COR-L47 (cell line): ENCODE data around the gene TM4SF4.

Experiments
- DNase-seq: peaks from one replicate; lab custom pipeline; 2025; lab: John Stamatoyannopoulos, UW

TM4SF4 gene

GRCh38 chr3:149455366-149455765 lies 19.1 kb upstream of the TM4SF4 start:
- no peak for DNase-seq

- DNase-seq: no peak
Measured at GRCh38 chr3:149455989-149456388, 18.5 kb upstream of the TM4SF4 start.

GRCh38 chr3:149459491-149460059 lies 14.9 kb upstream of the TM4SF4 start:
- no peak for DNase-seq

- DNase-seq: no peak
Measured at GRCh38 chr3:149460117-149460516, 14.4 kb upstream of the TM4SF4 start.

- no peak for DNase-seq
Measured at GRCh38 chr3:149462051-149462450, 12.4 kb upstream of the TM4SF4 start.

- no peak for DNase-seq
Measured at GRCh38 chr3:149462581-149463011, 11.9 kb upstream of the TM4SF4 start.

GRCh38 chr3:149463921-149464320 lies 10.6 kb upstream of the TM4SF4 start:
- no peak for DNase-seq

- DNase-seq: no peak
Measured at GRCh38 chr3:149464542-149465328, 9.8 kb upstream of the TM4SF4 start.

- DNase-seq: no peak
Measured at GRCh38 chr3:149465351-149465883, 9.1 kb upstream of the TM4SF4 start.

- no peak for DNase-seq
Measured at GRCh38 chr3:149466192-149466591, 8.3 kb upstream of the TM4SF4 start.

GRCh38 chr3:149468504-149469212 lies 5.8 kb upstream of the TM4SF4 start:
- no peak for DNase-seq

- DNase-seq: no peak
Measured at GRCh38 chr3:149470381-149470780, 4.1 kb upstream of the TM4SF4 start.

- DNase-seq: no peak
Measured at GRCh38 chr3:149472030-149472797, 2.3 kb upstream of the TM4SF4 start.

GRCh38 chr3:149473357-149474249 lies 894 bp upstream of the TM4SF4 start:
- peak; percentile 20 for DNase-seq

GRCh38 chr3:149475451-149476060 lies 1.1 kb downstream of the TM4SF4 start:
- no peak for DNase-seq

- DNase-seq: no peak
Measured at GRCh38 chr3:149476225-149476624, 1.7 kb downstream of the TM4SF4 start.

- DNase-seq: no peak
Measured at GRCh38 chr3:149479621-149480325, 5.3 kb downstream of the TM4SF4 start.

- DNase-seq: peak; percentile 78
Measured at GRCh38 chr3:149480326-149481017, 6.0 kb downstream of the TM4SF4 start.

GRCh38 chr3:149481056-149481455 lies 6.6 kb downstream of the TM4SF4 start:
- no peak for DNase-seq
